GM12874 (cell line): ENCODE results near the gene CD180.

Experiments used
- CTCF ChIP-seq: IDR thresholded peaks from 2 replicates; pipeline ENCODE4 v1.5.1; 2011; ENCODE audit warnings: low read depth, mild to moderate bottlenecking, control low read depth, low read length, moderate library complexity; ENCODE audit not compliant: insufficient read depth

Gene CD180

GRCh38 chr5:67222243-67223025 lies 25.8 kb upstream of the CD180 start:
- TF ChIP-seq CTCF, result no peak

DNA sequence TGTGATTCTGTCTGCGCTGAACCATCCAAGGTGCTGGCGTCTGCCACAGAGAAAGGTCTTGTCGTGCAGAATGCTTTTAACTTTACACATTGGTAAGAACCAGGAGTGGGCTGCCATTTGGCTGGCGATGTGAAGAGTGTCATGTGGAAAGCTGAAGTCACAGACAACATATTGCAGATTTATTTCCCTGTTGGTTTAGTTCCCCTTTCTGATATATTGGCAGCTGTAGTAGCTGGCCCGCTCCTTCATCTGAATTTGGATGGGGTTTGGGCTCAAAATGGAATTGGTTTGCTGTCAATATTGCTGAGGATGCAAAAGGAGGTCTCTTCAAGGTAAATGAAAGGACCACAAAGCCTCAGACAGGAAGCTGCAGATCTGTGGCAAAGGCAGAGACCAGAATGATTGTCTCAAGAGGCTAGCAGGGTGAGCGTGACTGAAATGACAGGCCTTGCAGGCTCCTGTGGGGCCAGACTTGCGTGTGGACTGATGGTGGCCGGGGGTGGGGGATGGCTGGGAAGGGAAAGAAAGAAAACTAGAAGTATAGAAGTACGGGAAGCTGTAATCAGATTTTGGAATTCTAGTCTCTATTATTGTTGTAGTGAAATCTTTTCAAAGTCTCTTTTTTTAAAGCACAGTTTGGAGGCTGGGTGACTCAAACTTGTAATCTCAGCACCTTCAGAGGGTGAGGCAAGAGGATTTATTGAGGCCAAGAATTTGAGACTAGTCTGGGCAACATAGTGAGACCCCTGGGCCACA lies 25.1 kb upstream of the CD180 start:
- TF ChIP-seq CTCF, result no peak

GRCh38 chr5:67216564-67216963 lies 20.0 kb upstream of the CD180 start:
- TF ChIP-seq CTCF, result no peak

GRCh38 chr5:67215519-67216471 lies 19.2 kb upstream of the CD180 start:
- no peak for TF ChIP-seq CTCF

DNA sequence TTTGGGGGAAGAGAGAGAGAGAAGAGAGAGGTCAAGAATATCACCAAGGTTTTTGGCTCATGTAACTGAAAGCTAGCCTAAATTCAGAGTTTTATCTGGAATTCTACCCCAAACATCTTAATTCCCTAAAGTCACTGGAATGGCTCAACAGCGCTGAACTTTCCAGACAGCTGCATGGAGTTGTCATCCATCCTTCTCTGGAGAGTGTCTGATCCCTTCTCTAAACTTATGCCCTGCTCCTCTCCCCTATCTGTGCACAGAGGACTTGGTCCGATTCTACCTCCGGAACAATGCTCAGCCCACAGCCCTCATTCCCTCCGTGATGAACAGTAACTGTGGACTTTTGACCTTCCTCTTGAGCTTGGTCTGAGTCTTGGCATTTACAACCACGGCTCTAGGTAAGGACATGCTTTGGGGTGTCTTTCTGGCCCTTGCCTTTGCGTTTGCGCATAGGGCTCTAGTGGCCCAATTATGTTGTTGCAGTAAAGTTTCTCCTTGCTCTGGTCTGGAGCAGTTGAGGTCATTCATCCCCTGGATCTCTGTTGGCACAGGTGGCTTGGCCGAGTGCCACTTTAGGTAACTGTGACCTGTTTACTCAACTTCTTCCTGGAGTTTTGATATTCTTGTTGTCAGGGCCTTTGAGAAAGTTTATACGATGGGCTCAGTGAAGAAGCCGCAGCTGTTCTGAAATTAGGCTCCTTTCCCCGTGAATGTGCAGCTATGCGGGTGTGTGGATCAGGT lies 18.3 kb upstream of the CD180 start:
- TF ChIP-seq CTCF, result 0 out of 2 replicates have a peak, but pooled peaks have one; percentile 2

- no peak for TF ChIP-seq CTCF
Measured at GRCh38 chr5:67214036-67214435, 17.4 kb upstream of the CD180 start.
